Type B pancreatic cell (in vitro differentiated cells): ENCODE data around the gene SLC2A10. TPM values are rescaled to one million over a fixed set of nuclear protein-coding genes. Genes with fewer than 3 reads are reported as not detected.

Experiments
- DNase-seq: peaks from one replicate; pipeline ENCODE4 v3.0.0; 2021; ENCODE audit warnings: mixed read lengths; ENCODE audit not compliant: unreplicated experiment; ENCODE audit errors: extremely low spot score
- H3K27ac Mint-ChIP-seq: 2 replicates; pipeline ENCODE4 v1.8.0; 2021; ENCODE audit warnings: mild to moderate bottlenecking, mixed read lengths
- H3K27me3 Mint-ChIP-seq: 2 replicates; pipeline ENCODE4 v1.8.0; 2021; ENCODE audit warnings: mixed read lengths
- H3K36me3 Mint-ChIP-seq: 2 replicates; pipeline ENCODE4 v1.8.0; 2021; ENCODE audit warnings: mixed read lengths
- H3K4me1 Mint-ChIP-seq: one replicate; pipeline ENCODE4 v1.8.0; 2021; ENCODE audit warnings: mixed read lengths; ENCODE audit not compliant: unreplicated experiment
- H3K4me3 Mint-ChIP-seq: 2 replicates; pipeline ENCODE4 v1.8.0; 2021; ENCODE audit warnings: mild to moderate bottlenecking, mixed read lengths
- H3K9me3 Mint-ChIP-seq: 2 replicates; pipeline ENCODE4 v1.8.0; 2021; ENCODE audit warnings: mixed read lengths
- CTCF ChIP-seq: fragments of 200-600 bp; sonication (generic); conservative IDR thresholded peaks from 2 replicates; pipeline ENCODE4 v1.5.0; 2021; ENCODE audit warnings: antibody characterized with exemption, mild to moderate bottlenecking
- total RNA-seq: library from RNA; stranded (reverse); gene quantifications from 2 replicates; pipeline ENCODE4 v1.2.1, GENCODE V29; 2021; ENCODE audit warnings: low replicate concordance

The SLC2A10 gene
- total RNA-seq, 1 donor from 2014 or later: 15.8 TPM

- Mint-ChIP-seq H3K27me3 (no peaks in the 10 kb centered on the region), H3K27ac (no peak overlapping the region), H3K4me3 (no peak overlapping the region), H3K36me3 (no peaks in the 10 kb centered on the region), H3K9me3 (no peaks in the 10 kb centered on the region), H3K4me1 (peaks cover 11% of the 10 kb centered on the region)
- no peak for DNase-seq
- TF ChIP-seq CTCF: no peak
Observed at GRCh38 chr20:46784436-46785127, 75.1 kb downstream of the SLC2A10 start.

Other genes starting within 250 kb of the SLC2A10 start
- 12.6 and 19.7 TPM in 2 replicates for gene ZNF334, start 196.1 kb upstream of the SLC2A10 start, total RNA-seq
- gene OCSTAMP, start 159.0 kb upstream of the SLC2A10 start, total RNA-seq: not detected in 2 replicates
- 3.2 and 7.9 TPM in 2 replicates for gene SLC13A3, start 58.2 kb upstream of the SLC2A10 start, total RNA-seq
- gene TP53RK, start 20.2 kb upstream of the SLC2A10 start, total RNA-seq: 11.4 and 13.6 TPM in 2 replicates
- 8.1 and 8.4 TPM in 2 replicates for gene EYA2, start 185.2 kb downstream of the SLC2A10 start, total RNA-seq